SK-N-MC (cell line): ENCODE measurements around the gene ZG16B.

ENCODE experiments used
- EZH2 ChIP-seq: fragments of 200-600 bp; sonication (generic); IDR thresholded peaks from one replicate; pipeline ENCODE4 v1.6.1; 2017; ENCODE audit warnings: antibody characterized with exemption
- POLR2AphosphoS5 ChIP-seq: IDR thresholded peaks from 2 replicates; pipeline ENCODE4 v1.6.1; 2012; ENCODE audit warnings: mild to moderate bottlenecking, low read depth, low read length, borderline replicate concordance

DNA sequence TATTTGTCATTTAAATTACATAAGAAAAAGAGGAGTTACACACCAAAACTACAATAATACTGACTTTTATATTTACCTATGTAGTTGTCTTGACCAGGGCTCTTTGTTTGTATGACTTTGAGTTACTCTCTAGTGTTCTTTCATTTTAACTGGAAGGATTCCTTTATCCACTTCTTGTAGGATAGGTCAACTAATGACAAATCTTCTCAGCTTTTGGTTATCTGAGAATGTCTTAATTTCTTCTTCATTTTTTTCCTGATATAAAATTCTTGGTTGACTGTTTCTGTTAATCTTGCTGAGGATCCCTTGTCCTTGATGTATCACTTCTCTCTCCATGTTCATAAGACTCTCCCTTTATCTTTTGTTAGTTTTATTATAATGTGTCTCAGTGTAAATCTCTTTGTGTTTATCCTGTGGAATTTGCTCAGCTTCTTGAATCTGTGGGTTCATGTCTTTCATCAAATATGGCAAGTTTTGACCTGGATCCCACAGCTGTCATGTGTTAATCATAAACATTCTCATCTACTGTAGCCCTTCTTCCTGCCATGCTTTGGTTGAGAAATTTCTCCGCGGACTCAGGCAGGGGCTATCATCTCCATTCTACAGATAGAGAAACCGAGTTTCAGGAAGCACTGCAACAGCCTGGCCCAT, 26.4 kb upstream of the ZG16B start:
- TF ChIP-seq POLR2AphosphoS5 (no peak), EZH2 (no peak)
